HepG2 (cell line): Measurements from ENCODE around the gene REPIN1. TPM values are rescaled to one million over a fixed set of nuclear protein-coding genes. Genes with fewer than 3 reads are reported as not detected.

ENCODE experiments used
- ATAC-seq: fragments of 200-7000 bp; cut with Tn5 transposase; 3 replicates; pipeline ENCODE4 v1.9.1; 2020; ENCODE audit warnings: mild to moderate bottlenecking, moderate library complexity
- BruUV-seq: library from RNA; stranded (reverse); fragments of 400-500 nt; replicated peaks from 2 replicates; lab custom pipeline; 2021; lab: Mats Ljungman, UMichigan
- CTCF ChIA-PET: fragments of 300-600 bp; formaldehyde crosslinking; extraction: SDS; loops from one replicate; lab custom pipeline; 2021; ENCODE audit warnings: low total read pairs, inconsistent platforms, low intra/inter-chr PET ratio; lab: Yijun Ruan, JAX
- POLR2A ChIA-PET: fragments of 350-600 bp; sonication (Branson Sonifier 250); formaldehyde crosslinking; loops from one replicate; lab custom pipeline; 2020; ENCODE audit warnings: antibody characterized with exemption, inconsistent platforms; lab: Yijun Ruan, JAX
- DNase-seq: peaks from one replicate; pipeline ENCODE4 v3.0.0-alpha.2; 2015; ENCODE audit warnings: low spot score
- FAIRE-seq: peaks from 3 replicates; lab custom pipeline; 2011; peaks lifted over from hg19 to GRCh38; lab: Jason Lieb, UNC
- H2AFZ ChIP-seq: one replicate; pipeline ENCODE4 v1.6.1; 2011; ENCODE audit warnings: low read length, inconsistent platforms
- H3K27ac ChIP-seq: fragments of 300-600 bp; 3 replicates; pipeline ENCODE4 v1.8.0; 2011; ENCODE audit warnings: mixed run types, mild to moderate bottlenecking, mixed read lengths, low read length, inconsistent platforms; ENCODE audit not compliant: insufficient read depth; ENCODE audit errors: extremely low read length
- H3K27me3 ChIP-seq, 2 experiments: fragments of 200-600 bp in 1 of 2; 2 replicates in 1 of 2; 3 replicates in 1 of 2; pipeline versions ENCODE4 v1.6.0 to v1.8.0; 2011; ENCODE audit warnings: low read length in 2 of 2, mild to moderate bottlenecking in 2 of 2, moderate library complexity in 2 of 2, inconsistent platforms in 1 of 2; ENCODE audit not compliant: insufficient read depth in 2 of 2, control insufficient read depth in 1 of 2
- H3K36me3 ChIP-seq, 2 experiments: fragments of 200-600 bp in 1 of 2; replicated peaks in 1 of 2; 2 replicates in 1 of 2; 3 replicates in 1 of 2; pipeline versions ENCODE4 v1.5.1 to v1.8.0; 2011; ENCODE audit warnings: low read length in 2 of 2, inconsistent platforms in 1 of 2; ENCODE audit not compliant: insufficient read depth in 2 of 2, control insufficient read depth in 1 of 2
- H3K4me1 ChIP-seq: 2 replicates; pipeline ENCODE4 v1.5.1; 2012; ENCODE audit warnings: low read length, inconsistent platforms; ENCODE audit not compliant: insufficient read depth
- H3K4me2 ChIP-seq: 2 replicates; pipeline ENCODE4 v1.6.0; 2011; ENCODE audit warnings: low read depth, low read length, inconsistent platforms
- H3K4me3 ChIP-seq, 3 experiments: fragments of 200-600 bp in 1 of 3; sonication (generic), shearing (Covaris generic) in 1 of 3; replicated peaks in 1 of 3; 2 replicates each; pipeline ENCODE4 v1.5.1; 2011 to 2016; ENCODE audit warnings: low read length in 3 of 3, inconsistent platforms in 2 of 3, low read depth in 2 of 3, mild to moderate bottlenecking in 2 of 3, control low read depth in 1 of 3, mixed read lengths in 1 of 3; ENCODE audit not compliant: insufficient read depth in 1 of 3
- H3K79me2 ChIP-seq: one replicate; pipeline ENCODE4 v1.6.1; 2011; ENCODE audit warnings: low read length, inconsistent platforms; ENCODE audit not compliant: insufficient read depth
- H3K9ac ChIP-seq: 2 replicates; pipeline ENCODE4 v1.6.0; 2011; ENCODE audit warnings: mild to moderate bottlenecking, low read depth, low read length, inconsistent platforms; ENCODE audit not compliant: insufficient read depth
- H3K9me3 ChIP-seq: 2 replicates; pipeline ENCODE4 v1.5.1; 2012; ENCODE audit warnings: mild to moderate bottlenecking, low read length
- H4K20me1 ChIP-seq: 2 replicates; pipeline ENCODE4 v1.6.0; 2011; ENCODE audit warnings: inconsistent platforms, mild to moderate bottlenecking, low read length, moderate library complexity; ENCODE audit not compliant: insufficient read depth
- AKAP8 ChIP-seq: sonication (generic); formaldehyde crosslinking; IDR thresholded peaks from 2 replicates; pipeline ENCODE4 v1.5.1; 2020; ENCODE audit warnings: mild to moderate bottlenecking, missing genetic modification reagents
- ASH2L ChIP-seq: fragments of 300-600, 200-600 bp; sonication (generic); IDR thresholded peaks from 2 replicates; pipeline ENCODE4 v1.7.0; 2017; ENCODE audit warnings: low read depth, mild to moderate bottlenecking, moderate library complexity, mixed read lengths, low read length; ENCODE audit not compliant: insufficient read length
- HDAC1 ChIP-seq: sonication (generic); formaldehyde crosslinking; IDR thresholded peaks from 2 replicates; pipeline ENCODE4 v1.5.1; 2020; ENCODE audit warnings: mild to moderate bottlenecking, missing genetic modification reagents
- KDM3A ChIP-seq: IDR thresholded peaks from 2 replicates; pipeline ENCODE4 v1.6.1; 2018; ENCODE audit warnings: low read depth, missing compliant biosample characterization
- KDM4B ChIP-seq: sonication (generic); formaldehyde crosslinking; IDR thresholded peaks from 2 replicates; pipeline ENCODE4 v1.4.0; 2020; ENCODE audit warnings: missing genetic modification reagents
- MYPOP ChIP-seq: sonication (generic); formaldehyde crosslinking; IDR thresholded peaks from 2 replicates; pipeline ENCODE4 v1.8.1; 2023; ENCODE audit warnings: mild to moderate bottlenecking, moderate library complexity, missing genetic modification reagents
- NFIB ChIP-seq: sonication (generic); formaldehyde crosslinking; IDR thresholded peaks from 2 replicates; pipeline ENCODE4 v1.9.0; 2021; ENCODE audit warnings: missing genetic modification reagents, mild to moderate bottlenecking, borderline replicate concordance
- PTBP1 ChIP-seq: fragments of 200-400 bp; formaldehyde crosslinking; IDR thresholded peaks from 2 replicates; pipeline ENCODE4 v1.6.1; 2018; ENCODE audit warnings: low read length, low read depth; ENCODE audit not compliant: poor library complexity, severe bottlenecking
- SNAPC2 ChIP-seq: sonication (generic); formaldehyde crosslinking; IDR thresholded peaks from 2 replicates; pipeline ENCODE4 v1.8.1; 2022; ENCODE audit warnings: mild to moderate bottlenecking, missing genetic modification reagents
- THAP7 ChIP-seq: sonication (generic); formaldehyde crosslinking; IDR thresholded peaks from 2 replicates; pipeline ENCODE4 v1.8.1; 2023; ENCODE audit warnings: mild to moderate bottlenecking, missing genetic modification reagents
- ZFP82 ChIP-seq: sonication (generic); formaldehyde crosslinking; IDR thresholded peaks from 2 replicates; pipeline ENCODE4 v1.5.1; 2020; ENCODE audit warnings: mild to moderate bottlenecking, missing genetic modification reagents, borderline replicate concordance
- ZNF17 ChIP-seq: sonication (generic); formaldehyde crosslinking; IDR thresholded peaks from 2 replicates; pipeline ENCODE4 v1.5.0; 2020; ENCODE audit warnings: mild to moderate bottlenecking, missing genetic modification reagents
- ZNF343 ChIP-seq: sonication (generic); formaldehyde crosslinking; IDR thresholded peaks from 2 replicates; pipeline ENCODE4 v1.4.0; 2020; ENCODE audit warnings: mild to moderate bottlenecking, missing genetic modification reagents
- ZNF496 ChIP-seq: sonication (generic); formaldehyde crosslinking; IDR thresholded peaks from 2 replicates; pipeline ENCODE4 v1.8.1; 2023; ENCODE audit warnings: mild to moderate bottlenecking, moderate library complexity, missing genetic modification reagents; ENCODE audit not compliant: insufficient replicate concordance
- ZNF616 ChIP-seq: sonication (generic); formaldehyde crosslinking; IDR thresholded peaks from 2 replicates; pipeline ENCODE4 v1.5.0; 2020; ENCODE audit warnings: low read depth, mild to moderate bottlenecking, missing genetic modification reagents
- ZNF879 ChIP-seq: sonication (generic); formaldehyde crosslinking; IDR thresholded peaks from 2 replicates; pipeline ENCODE4 v1.8.1; 2023; ENCODE audit warnings: missing genetic modification reagents
- WGBS: methylation state at CpG from one replicate; pipeline ENCODE4 v1.1.6; 2017; ENCODE audit warnings: low lambda C conversion rate; 5-methylcytosine and 5-hydroxymethylcytosine counted together
- in situ Hi-C: cut with HindIII; loops from 2 replicates; pipeline ENCODE4 v1.10.0; 2017; ENCODE audit warnings: low pct_unique_long_range_greater_than_20kb; ENCODE audit not compliant: extremely low pct_ligation_motif_present
- intact Hi-C: fragments of 100-400 bp; cut with micrococcal nuclease; formaldehyde crosslinking; loops from one replicate; pipeline ENCODE4 v1.10.0; 2022; ENCODE audit not compliant: unreplicated experiment
- polyA plus RNA-seq, 8 experiments: library from polyadenylated mRNA; depleted of rRNA in 3 of 8; stranded (reverse) in 7 of 8; unstranded in 1 of 8; fragments of >200 nt; fragmentation: Illumina TruSeq in 4 of 8; extraction: Trizol in 4 of 8; gene quantifications; 2 replicates each; pipeline versions ENCODE4 v1.2.1 to v1.2.3, GENCODE V29; 2011 to 2016; ENCODE audit warnings: low read depth in 4 of 8, missing spikeins in 1 of 8, mixed read lengths in 1 of 8; ENCODE audit not compliant: insufficient read depth in 1 of 8
- total RNA-seq, 5 experiments: library from RNA; depleted of rRNA; stranded (reverse); fragments of >200 nt; fragmentation: Illumina TruSeq; extraction: Trizol; gene quantifications; 2 replicates each; pipeline ENCODE4 v1.2.3, GENCODE V29; 2016; ENCODE audit warnings: low read depth in 1 of 5
- TF ChIP-seq, protein P1 (sequence below): IDR thresholded peaks from 2 replicates; pipeline ENCODE4 v1.6.1; 2016

REPIN1 gene
- total and polyA plus RNA-seq, 2 of the 13 experiments (the other 11 are each of a cell fraction or from before 2014, with no cell fraction given), result 69.9 to 108 TPM

DNA sequence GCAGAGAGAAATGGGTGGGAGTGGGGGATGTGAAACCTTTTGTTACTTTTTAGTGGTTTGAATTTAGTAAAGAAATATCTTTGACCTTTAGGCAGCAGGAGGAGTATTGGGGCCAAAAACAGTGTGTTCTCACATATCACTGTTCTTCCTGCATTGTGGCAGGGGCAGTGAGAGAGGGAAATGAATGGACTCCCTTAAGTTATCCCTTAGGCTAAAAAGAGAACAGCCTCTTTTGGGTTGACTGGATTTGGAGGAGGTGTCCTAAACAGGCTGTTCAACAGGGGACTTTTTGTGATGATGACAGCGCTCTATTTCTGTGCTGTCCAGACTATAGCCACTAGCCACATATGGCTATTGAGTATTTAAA lies 32.8 kb downstream of the REPIN1 start:
- Histone ChIP-seq H3K9ac (no peak overlapping the region), H3K27ac (no peak overlapping the region), H3K9me3 (no peaks in the 10 kb centered on the region), H4K20me1 (no peaks in the 10 kb centered on the region), H3K36me3 (peaks cover 2 to 11% of the 10 kb centered on the region in 2 experiments; a peak in 2 of 5 replicates), H3K4me2 (no peak overlapping the region), H3K4me3 (no peak overlapping the region), H3K79me2 (no peaks in the 10 kb centered on the region), H2AFZ (no peak overlapping the region), H3K27me3 (no peaks in the 10 kb centered on the region), H3K4me1 (peaks cover 58% of the 10 kb centered on the region)
- TF ChIP-seq ASH2L (no peak), ZNF616 (CRISPR knock-in tag) (no peak), ZNF343 (CRISPR knock-in tag) (no peak), KDM4B (CRISPR knock-in tag) (no peak), HDAC1 (no peak), ZFP82 (no peak), PTBP1 (no peak), SNAPC2 (CRISPR knock-in tag) (no peak), ZNF17 (CRISPR knock-in tag) (no peak), NFIB (CRISPR knock-in tag) (no peak), AKAP8 (CRISPR knock-in tag) (no peak), KDM3A (no peak), ZNF879 (CRISPR knock-in tag) (no peak), MYPOP (CRISPR knock-in tag) (no peak), ZNF496 (CRISPR knock-in tag) (no peak), THAP7 (CRISPR knock-in tag) (no peak)
- TF ChIP-seq, protein P1, sequence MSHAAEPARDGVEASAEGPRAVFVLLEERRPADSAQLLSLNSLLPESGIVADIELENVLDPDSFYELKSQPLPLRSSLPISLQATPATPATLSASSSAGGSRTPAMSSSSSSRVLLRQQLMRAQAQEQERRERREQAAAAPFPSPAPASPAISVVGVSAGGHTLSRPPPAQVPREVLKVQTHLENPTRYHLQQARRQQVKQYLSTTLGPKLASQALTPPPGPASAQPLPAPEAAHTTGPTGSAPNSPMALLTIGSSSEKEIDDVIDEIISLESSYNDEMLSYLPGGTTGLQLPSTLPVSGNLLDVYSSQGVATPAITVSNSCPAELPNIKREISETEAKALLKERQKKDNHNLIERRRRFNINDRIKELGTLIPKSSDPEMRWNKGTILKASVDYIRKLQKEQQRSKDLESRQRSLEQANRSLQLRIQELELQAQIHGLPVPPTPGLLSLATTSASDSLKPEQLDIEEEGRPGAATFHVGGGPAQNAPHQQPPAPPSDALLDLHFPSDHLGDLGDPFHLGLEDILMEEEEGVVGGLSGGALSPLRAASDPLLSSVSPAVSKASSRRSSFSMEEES, result no peak
- intact Hi-C loops (no loop called here), in situ Hi-C loops (loop anchor here (5.0 kb wide), 1 partner anchor 59 kb away; the partner anchor contains the start of gene RARRES2)
- ATAC-seq (no peak), DNase-seq (no peak), FAIRE-seq (no peak)
- 91% methylated on average over 1 of the region's 1 CpG for WGBS
- CTCF ChIA-PET, result no interaction called here
- no TSS peak for BruUV-seq
- POLR2A ChIA-PET, result interaction anchor here (2.4 to 8.8 kb wide), 4 partner anchors 15 to 78 kb away, joined by 13 to 181 read pairs (median 64); partner anchors contain the start of genes ACTR3C, LRRC61 and REPIN1
